ENCODE results near the gene PTCD3.
A peak's percentile ranks its signal among the peaks of the same experiment; 100 is the strongest.

Gene PTCD3

DNA sequence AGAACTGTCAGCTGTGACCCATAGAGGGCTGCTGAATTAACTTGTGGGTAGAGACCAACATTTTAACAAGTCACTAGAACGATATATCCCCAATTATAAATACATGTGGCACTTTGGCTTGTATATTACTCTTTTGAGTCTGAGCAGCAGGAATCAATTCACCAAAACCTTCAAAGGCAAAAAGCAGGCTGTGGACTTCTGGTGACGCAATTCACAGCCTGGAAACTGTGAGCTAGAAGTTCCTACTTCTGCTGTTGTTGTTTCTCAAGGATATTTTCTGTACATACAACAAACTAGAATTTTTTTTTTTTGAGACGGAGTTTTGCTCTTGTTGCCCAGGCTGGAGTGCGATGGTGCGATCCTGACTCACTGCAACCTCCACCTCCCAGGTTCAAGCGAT is 37.3 kb downstream of the PTCD3 start:
- DNase-seq (ENCODE audit: low read depth) = peak; percentile 33
- TF ChIP-seq, protein P1, sequence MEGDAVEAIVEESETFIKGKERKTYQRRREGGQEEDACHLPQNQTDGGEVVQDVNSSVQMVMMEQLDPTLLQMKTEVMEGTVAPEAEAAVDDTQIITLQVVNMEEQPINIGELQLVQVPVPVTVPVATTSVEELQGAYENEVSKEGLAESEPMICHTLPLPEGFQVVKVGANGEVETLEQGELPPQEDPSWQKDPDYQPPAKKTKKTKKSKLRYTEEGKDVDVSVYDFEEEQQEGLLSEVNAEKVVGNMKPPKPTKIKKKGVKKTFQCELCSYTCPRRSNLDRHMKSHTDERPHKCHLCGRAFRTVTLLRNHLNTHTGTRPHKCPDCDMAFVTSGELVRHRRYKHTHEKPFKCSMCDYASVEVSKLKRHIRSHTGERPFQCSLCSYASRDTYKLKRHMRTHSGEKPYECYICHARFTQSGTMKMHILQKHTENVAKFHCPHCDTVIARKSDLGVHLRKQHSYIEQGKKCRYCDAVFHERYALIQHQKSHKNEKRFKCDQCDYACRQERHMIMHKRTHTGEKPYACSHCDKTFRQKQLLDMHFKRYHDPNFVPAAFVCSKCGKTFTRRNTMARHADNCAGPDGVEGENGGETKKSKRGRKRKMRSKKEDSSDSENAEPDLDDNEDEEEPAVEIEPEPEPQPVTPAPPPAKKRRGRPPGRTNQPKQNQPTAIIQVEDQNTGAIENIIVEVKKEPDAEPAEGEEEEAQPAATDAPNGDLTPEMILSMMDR (conservative IDR thresholded peaks at IDR 0.05; ENCODE audit: low read length) = no peak
- H3K4me3 ChIP-seq (ENCODE audit: low read length) = no peak overlapping the region

DNA sequence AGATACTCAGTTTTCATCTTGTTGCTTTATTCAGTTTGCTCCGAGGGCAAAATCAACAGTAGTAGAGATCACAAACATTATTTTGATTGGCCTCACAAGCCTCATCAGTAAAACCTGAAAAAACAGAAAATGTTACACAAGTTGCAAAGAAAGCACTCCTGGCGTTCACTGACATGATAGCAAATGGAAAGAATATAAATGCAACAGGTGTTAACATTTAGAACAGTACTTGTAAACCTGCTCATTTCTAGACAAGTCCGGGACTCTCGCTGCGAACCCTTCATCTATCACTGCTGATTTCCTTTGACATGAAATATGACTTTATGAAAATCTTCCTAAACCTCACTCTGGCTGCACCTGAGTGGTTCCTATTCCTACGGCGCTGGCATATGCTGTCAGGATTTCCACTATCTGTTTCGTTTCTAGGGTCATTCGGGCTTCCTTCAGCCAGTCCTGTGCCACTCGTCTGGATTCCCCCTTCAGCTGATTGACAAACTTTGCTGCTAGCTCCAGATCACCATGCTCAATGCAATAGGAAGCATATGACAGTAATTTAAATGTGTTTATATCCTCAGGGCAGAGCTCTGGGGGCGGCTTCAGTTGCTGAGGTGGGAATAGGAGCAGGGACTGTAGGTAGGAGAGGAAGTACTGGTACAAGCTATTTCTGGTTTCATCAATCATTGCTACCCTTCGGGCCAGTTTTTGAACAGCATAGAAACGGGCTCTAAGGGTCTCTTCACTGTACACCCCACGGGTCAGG is 38.1 kb downstream of the PTCD3 start:
- TF ChIP-seq, protein P1 (conservative IDR thresholded peaks at IDR 0.05; ENCODE audit: low read length) = no peak
- no peak for DNase-seq (ENCODE audit: low read depth)
- no peak overlapping the region for H3K4me3 ChIP-seq (ENCODE audit: low read length)

DNA sequence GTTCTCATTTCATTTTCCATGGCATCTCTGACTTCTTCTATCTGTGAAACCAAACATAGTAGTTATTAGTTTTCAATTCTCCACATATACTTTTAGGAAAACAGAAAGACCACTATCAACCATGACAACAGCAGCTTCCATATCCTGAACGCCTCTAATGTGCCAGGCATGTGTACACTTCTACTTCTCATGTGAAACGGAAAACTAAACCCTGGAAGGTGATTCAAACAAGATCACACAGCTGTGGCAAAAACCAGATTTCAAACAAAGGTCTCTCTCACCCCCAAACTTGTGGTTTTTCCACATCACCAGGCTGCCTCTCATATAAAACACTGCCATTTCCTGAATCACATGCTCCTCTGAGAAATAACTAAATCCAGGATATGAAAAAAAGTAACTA is 41.8 kb downstream of the PTCD3 start:
- TF ChIP-seq, protein P1 (conservative IDR thresholded peaks at IDR 0.05; ENCODE audit: low read length) = no peak
- no peak for DNase-seq (ENCODE audit: low read depth)
- H3K4me3 ChIP-seq (ENCODE audit: low read length) = no peak overlapping the region

DNA sequence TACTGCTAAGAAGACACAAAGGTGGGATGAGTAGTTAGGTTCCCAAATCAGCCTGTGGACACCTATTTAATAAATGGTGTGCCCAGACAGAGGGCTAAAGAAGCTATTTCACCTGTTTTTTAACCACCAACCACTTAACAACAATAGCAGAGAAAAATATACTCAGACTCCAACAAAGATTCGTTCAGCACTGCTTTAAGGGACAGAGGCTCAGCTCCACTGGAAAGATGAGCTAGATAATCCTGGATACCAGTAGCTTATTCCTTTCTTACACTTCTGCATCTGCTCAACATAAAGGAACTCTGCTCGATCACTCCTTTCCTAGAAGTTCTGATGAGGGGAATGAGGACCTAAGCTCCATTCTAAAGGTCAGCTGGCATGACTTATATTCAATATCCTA is 44.5 kb downstream of the PTCD3 start:
- TF ChIP-seq, protein P1 (conservative IDR thresholded peaks at IDR 0.05; ENCODE audit: low read length) = no peak
- DNase-seq (ENCODE audit: low read depth) = no peak
- H3K4me3 ChIP-seq (ENCODE audit: low read length) = no peak overlapping the region

DNA sequence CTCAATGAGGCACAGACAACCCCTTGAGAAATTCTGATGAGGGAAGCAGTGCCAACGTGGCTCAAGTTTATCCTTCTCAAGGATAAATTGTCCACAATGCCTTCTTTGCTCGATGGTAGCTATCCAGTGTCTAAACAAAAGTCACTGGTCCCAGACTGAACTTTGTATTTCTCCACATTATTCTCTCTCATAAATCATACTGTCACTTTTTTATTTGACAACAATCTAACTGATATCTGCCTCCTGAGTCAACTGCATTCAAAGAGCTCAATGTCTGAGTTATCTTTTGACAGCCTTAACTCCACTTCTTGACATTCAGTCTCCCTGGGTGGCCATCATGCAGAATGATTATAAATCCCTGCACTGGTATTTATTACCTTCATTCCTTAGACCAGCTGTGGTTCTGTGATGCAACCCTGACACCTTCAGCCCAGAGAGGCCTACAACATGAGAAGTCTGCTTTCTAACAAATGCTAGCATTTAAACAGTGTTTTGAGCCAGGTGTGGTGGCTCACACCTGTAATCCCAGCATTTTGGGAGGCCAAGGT is 51.0 kb downstream of the PTCD3 start:
- TF ChIP-seq, protein P1 (conservative IDR thresholded peaks at IDR 0.05; ENCODE audit: low read length) = no peak
- no peak for DNase-seq (ENCODE audit: low read depth)
- no peak overlapping the region for H3K4me3 ChIP-seq (ENCODE audit: low read length)

- DNase-seq (ENCODE audit: low read depth) = no peak
- TF ChIP-seq, protein P1 (conservative IDR thresholded peaks at IDR 0.05; ENCODE audit: low read length) = no peak
- H3K4me3 ChIP-seq (ENCODE audit: low read length) = no peak overlapping the region
Measured at GRCh38 chr2:86158286-86158685, 52.3 kb downstream of the PTCD3 start.

Data from AG10803 (cell line).